LNCAP (cell line): ENCODE data around the gene ATG10.

Experiments used
- TF ChIP-seq, protein P1 (sequence below): fragments of 450-650 bp; IDR thresholded peaks from 2 replicates; pipeline ENCODE4 v1.5.1; 2017; ENCODE audit warnings: mild to moderate bottlenecking

ATG10 gene

GRCh38 chr5:81942746-81943145 lies 29.1 kb upstream of the ATG10 start:
- TF ChIP-seq, protein P1, sequence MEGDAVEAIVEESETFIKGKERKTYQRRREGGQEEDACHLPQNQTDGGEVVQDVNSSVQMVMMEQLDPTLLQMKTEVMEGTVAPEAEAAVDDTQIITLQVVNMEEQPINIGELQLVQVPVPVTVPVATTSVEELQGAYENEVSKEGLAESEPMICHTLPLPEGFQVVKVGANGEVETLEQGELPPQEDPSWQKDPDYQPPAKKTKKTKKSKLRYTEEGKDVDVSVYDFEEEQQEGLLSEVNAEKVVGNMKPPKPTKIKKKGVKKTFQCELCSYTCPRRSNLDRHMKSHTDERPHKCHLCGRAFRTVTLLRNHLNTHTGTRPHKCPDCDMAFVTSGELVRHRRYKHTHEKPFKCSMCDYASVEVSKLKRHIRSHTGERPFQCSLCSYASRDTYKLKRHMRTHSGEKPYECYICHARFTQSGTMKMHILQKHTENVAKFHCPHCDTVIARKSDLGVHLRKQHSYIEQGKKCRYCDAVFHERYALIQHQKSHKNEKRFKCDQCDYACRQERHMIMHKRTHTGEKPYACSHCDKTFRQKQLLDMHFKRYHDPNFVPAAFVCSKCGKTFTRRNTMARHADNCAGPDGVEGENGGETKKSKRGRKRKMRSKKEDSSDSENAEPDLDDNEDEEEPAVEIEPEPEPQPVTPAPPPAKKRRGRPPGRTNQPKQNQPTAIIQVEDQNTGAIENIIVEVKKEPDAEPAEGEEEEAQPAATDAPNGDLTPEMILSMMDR = no peak

GRCh38 chr5:81948349-81948748 lies 23.5 kb upstream of the ATG10 start:
- TF ChIP-seq, protein P1 = no peak

DNA sequence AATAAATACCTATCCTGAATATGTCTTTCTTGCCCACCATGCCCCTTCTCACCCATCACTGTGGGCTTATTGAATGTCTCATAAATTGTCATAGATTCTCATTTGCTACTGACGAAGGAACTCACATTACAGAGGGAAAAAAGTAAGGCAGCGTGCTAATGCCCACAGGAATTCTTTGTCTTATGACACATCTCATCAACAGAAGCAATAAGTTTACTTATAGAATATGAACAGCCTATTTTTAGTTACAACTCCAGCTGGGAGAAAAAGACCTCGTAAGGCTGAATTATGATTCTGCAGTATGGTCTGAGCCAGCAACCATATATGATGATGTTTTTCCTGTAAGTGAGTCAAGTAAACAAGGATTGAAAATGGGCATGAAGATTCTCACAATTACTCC lies 22.4 kb upstream of the ATG10 start:
- TF ChIP-seq, protein P1 = no peak

DNA sequence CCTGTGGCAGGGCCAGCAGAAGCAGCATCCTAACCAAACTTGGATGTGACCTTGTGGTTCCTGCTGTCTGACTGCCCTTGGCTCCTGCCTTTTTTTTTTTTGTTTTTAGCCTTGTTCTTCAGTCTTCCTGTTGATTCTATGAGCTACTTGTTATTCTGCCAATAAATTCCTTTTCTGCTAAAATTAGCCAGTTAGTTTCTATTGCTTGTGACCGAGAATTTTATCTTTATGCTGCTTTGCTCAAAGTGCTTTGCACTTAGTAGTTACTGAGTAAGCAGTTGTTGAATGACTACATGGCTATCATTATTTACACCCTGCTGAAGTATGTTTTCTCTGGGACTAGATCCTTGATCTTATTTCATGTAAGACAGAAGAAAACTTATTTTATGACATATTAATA lies 20.8 kb upstream of the ATG10 start:
- TF ChIP-seq, protein P1 = no peak

DNA sequence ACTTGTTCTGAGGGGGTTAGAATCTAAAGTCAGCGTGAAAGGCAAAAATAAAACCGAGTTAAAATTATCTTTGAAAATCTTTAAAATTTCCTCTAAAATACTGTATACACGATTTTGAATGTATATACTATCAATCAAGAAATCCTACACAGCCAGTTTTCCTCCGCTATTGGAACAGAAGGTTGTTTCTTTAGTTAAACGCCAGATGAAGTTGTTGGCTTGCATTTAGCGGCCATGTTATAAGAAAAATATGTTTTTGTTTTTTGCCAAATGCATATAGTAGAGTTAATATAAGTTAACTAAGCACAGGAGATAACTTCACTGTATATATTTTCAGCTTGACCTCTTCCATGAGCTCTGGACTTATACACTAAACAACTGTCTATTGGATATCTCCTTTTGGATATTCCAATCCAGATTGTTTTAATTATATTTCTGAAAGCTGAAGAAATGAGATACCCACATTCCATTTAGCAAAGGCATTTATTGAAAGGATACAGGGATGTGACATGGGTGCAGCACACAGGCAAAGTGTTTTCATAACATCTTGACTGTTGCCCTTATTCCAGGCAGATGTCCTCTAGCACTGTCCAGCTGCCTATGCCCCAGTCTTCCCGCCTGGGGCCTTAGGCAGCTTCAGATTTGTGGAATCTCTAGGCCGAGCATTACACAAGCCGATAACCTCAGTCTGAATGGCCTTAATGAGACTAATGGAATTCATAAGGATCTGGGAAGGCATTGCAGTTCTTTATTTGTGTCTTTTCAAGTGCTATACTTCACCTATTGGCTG lies 10.0 kb upstream of the ATG10 start:
- TF ChIP-seq, protein P1 = no peak

- TF ChIP-seq, protein P1 = no peak
Measured at GRCh38 chr5:81963544-81963943, 8.3 kb upstream of the ATG10 start.

- TF ChIP-seq, protein P1 = no peak
Measured at GRCh38 chr5:81965524-81965923, 6.3 kb upstream of the ATG10 start.

GRCh38 chr5:81969226-81969625 lies 2.6 kb upstream of the ATG10 start:
- TF ChIP-seq, protein P1 = no peak
